HEK293T (cell line): Measurements from ENCODE around the gene SMC1B.
A peak's percentile ranks its signal among the peaks of the same experiment; 100 is the strongest.

Experiments
- CTCF ChIA-PET: fragments of 350-600 bp; formaldehyde crosslinking; extraction: SDS; loops from one replicate; lab custom pipeline; 2021; ENCODE audit warnings: antibody characterized with exemption, inconsistent platforms; lab: Yijun Ruan, JAX
- POLR2A ChIA-PET: fragments of 350-600 bp; formaldehyde crosslinking; extraction: SDS; loops from one replicate; lab custom pipeline; 2020; ENCODE audit warnings: antibody characterized with exemption, inconsistent platforms; lab: Yijun Ruan, JAX
- DNase-seq: peaks from one replicate; pipeline ENCODE4 v3.0.0; 2012; ENCODE audit warnings: mixed read lengths; ENCODE audit errors: extremely low spot score
- ARNT ChIP-seq: fragments of 450-650 bp; IDR thresholded peaks from 2 replicates; pipeline ENCODE4 v1.6.1; 2017; ENCODE audit warnings: mild to moderate bottlenecking
- BHLHE40 ChIP-seq: fragments of 450-650 bp; IDR thresholded peaks from 2 replicates; pipeline ENCODE4 v1.6.1; 2016; ENCODE audit warnings: mild to moderate bottlenecking, moderate library complexity, borderline replicate concordance
- CTBP1 ChIP-seq: fragments of 450-650 bp; IDR thresholded peaks from 2 replicates; pipeline ENCODE4 v1.6.1; 2016; ENCODE audit warnings: borderline replicate concordance
- ELF4 ChIP-seq: fragments of 450-650 bp; IDR thresholded peaks from 2 replicates; pipeline ENCODE4 v1.6.1; 2017; ENCODE audit warnings: antibody characterized with exemption
- FOXA1 ChIP-seq: fragments of 450-650 bp; IDR thresholded peaks from 2 replicates; pipeline ENCODE4 v1.6.1; 2016; ENCODE audit warnings: mild to moderate bottlenecking
- FOXK2 ChIP-seq: fragments of 450-650 bp; IDR thresholded peaks from 2 replicates; pipeline ENCODE4 v1.6.1; 2016; ENCODE audit warnings: mild to moderate bottlenecking
- FOXM1 ChIP-seq: fragments of 450-650 bp; IDR thresholded peaks from 2 replicates; pipeline ENCODE4 v1.6.1; 2017; ENCODE audit warnings: mild to moderate bottlenecking, borderline replicate concordance
- HDGF ChIP-seq: fragments of 450-650 bp; IDR thresholded peaks from 2 replicates; pipeline ENCODE4 v1.6.1; 2017; ENCODE audit warnings: antibody characterized with exemption, borderline replicate concordance
- L3MBTL2 ChIP-seq: fragments of 450-650 bp; conservative IDR thresholded peaks from 2 replicates; pipeline ENCODE4 v1.6.1; 2016; ENCODE audit warnings: mild to moderate bottlenecking
- LEF1 ChIP-seq: fragments of 450-650 bp; IDR thresholded peaks from 2 replicates; pipeline ENCODE4 v1.6.1; 2017; ENCODE audit warnings: mild to moderate bottlenecking, borderline replicate concordance
- NFRKB ChIP-seq: fragments of 450-650 bp; IDR thresholded peaks from 2 replicates; pipeline ENCODE4 v1.6.1; 2016; ENCODE audit warnings: mild to moderate bottlenecking, moderate library complexity
- SP1 ChIP-seq: fragments of 450-650 bp; IDR thresholded peaks from 2 replicates; pipeline ENCODE4 v1.6.1; 2017
- SUZ12 ChIP-seq: fragments of 450-650 bp; IDR thresholded peaks from 2 replicates; pipeline ENCODE4 v1.6.1; 2016; ENCODE audit warnings: mild to moderate bottlenecking
- TARDBP ChIP-seq: fragments of 450-650 bp; IDR thresholded peaks from 2 replicates; pipeline ENCODE4 v1.6.1; 2016
- ZNF384 ChIP-seq: fragments of 450-650 bp; IDR thresholded peaks from 2 replicates; pipeline ENCODE4 v1.6.1; 2016
- TF ChIP-seq, protein P1 (sequence below): fragments of 450-650 bp; IDR thresholded peaks from 2 replicates; pipeline ENCODE4 v1.6.1; 2016

SMC1B gene

DNA sequence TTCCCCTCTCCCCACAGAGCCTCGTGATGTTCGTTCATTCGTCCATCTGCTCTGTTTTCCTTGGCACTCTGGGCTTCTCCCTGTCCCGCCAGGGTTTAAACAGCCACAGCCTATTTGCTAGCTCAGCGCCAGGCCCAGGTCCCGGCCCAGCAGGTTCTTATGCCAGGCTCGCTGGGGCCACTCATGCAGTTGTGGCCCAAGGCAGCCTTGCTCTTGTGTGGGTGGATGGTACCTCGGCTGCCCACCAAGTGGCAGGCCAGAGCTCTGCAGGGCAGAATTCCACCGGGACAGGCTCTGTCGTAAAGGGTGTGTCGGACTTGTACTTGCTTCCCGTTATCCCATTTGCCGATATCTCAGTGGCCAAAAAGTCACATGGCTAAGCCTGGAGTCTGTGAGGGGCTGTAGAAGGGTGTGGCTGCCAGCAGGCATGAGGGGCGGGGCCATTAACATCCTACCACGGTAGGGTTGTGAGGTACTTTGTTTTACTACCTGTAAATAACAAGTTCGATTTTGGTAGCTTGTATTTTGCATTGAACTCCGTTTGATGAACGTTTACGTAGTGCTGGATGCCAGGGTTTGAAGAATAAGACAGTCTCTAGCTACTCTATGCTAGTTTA, 95.7 kb downstream of the SMC1B start:
- ChIA-PET POLR2A (no interaction called here), CTCF (no interaction called here)
- DNase-seq = peak; percentile 48
- TF ChIP-seq FOXA1 (no peak), TARDBP (no peak), ZNF384 (no peak), LEF1 (no peak), ELF4 (no peak), BHLHE40 (no peak)

DNA sequence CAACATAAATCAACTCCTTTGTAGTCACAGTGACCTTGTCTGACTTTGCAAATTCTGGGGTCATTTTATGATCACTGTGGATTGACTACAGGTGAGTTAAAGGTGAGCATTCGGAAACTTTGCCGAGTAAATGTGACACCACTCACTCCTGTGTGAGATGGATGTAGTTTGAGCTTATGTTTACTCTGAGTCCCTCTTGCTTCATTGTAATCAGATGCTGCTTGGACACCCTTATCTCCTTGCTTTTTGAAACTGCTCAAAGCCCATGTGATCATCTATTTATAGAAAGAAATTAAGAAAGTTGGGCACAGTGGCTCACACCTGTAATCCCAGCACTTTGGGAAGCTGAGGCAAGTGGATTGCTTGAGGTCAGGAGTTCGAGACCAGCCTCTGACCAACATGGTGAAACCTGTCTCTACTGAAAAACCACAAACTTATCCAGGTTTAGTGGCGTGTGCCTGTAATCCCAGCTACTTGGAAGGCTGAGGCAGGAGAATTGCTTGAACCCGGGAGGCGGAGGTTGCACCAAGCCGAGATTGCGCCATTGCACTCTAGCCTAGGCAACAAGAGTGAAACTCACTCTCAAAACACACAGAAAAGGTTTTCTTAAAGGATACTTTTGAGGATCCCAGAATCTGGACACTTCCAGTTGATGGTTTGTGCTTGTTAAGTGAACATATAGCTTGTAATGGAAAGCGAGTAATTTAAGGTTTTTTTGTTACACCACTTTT, 96.4 kb downstream of the SMC1B start:
- ChIA-PET CTCF (no interaction called here), POLR2A (no interaction called here)
- TF ChIP-seq, protein P1, sequence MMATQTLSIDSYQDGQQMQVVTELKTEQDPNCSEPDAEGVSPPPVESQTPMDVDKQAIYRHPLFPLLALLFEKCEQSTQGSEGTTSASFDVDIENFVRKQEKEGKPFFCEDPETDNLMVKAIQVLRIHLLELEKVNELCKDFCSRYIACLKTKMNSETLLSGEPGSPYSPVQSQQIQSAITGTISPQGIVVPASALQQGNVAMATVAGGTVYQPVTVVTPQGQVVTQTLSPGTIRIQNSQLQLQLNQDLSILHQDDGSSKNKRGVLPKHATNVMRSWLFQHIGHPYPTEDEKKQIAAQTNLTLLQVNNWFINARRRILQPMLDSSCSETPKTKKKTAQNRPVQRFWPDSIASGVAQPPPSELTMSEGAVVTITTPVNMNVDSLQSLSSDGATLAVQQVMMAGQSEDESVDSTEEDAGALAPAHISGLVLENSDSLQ = peak; percentile 24; the same call in 1 of the 2 replicates
- no peak for TF ChIP-seq ELF4
- no peak for DNase-seq

DNA sequence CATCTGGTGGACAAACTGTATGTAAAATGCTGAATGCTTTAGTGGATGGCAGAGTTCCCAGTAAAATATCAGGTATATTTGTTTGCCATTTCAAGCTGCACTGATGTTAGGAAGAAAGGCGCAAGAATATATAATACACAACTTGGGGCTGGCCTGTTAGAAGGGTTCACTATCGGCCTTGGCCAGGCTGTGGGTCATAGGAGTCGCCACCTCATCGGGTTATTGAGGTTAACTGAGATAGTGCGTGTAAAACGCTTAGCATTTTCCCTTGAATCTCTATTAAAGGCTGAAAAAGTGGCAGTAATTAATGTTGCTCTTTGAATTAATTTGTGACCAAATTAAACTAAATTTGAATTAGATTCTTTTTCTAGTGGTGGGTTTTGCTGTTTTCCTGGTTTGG, 98.6 kb downstream of the SMC1B start:
- no peak for TF ChIP-seq ZNF384
- no peak for TF ChIP-seq NFRKB
- no peak for TF ChIP-seq BHLHE40
- DNase-seq = no peak
- ChIA-PET CTCF (no interaction called here), POLR2A (no interaction called here)

DNA sequence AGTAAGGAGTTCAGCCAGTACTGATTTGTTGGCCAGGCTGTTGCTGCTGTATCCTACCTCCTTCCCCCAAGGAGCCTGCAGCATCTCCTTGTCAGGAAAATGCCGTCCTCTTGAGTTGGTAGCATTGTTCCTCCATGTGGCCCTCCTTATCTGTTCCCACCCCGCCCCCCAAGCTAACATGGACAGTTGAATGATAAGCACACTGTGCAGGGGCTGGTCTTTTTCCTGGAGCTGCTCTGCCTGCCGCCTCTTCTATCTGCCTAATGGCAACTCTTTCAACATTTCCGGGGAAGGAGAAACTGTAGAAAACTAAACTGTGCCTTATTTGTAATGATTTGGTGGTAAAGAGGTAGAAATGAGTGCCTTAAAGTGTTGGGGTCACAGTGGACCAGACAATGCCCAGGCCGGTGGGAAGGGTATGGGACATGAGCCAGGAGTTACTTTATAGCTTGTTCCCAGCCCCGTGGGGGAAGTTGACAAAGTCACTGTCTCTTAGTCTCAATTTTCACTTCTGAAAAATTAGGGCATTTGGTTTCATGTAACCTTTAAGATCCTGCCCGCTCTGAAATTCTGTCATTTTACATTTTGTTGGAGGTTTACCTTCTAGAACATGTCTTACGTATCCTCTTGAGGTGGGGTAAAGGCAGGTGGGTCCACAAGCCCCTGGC, 99.2 kb downstream of the SMC1B start:
- TF ChIP-seq NFRKB = no peak
- no peak for TF ChIP-seq BHLHE40
- TF ChIP-seq FOXA1 = no peak
- no peak for TF ChIP-seq FOXM1
- no peak for TF ChIP-seq TARDBP
- TF ChIP-seq SP1 = no peak
- no peak for TF ChIP-seq CTBP1
- DNase-seq = no peak
- POLR2A ChIA-PET = no interaction called here
- CTCF ChIA-PET = no interaction called here

DNA sequence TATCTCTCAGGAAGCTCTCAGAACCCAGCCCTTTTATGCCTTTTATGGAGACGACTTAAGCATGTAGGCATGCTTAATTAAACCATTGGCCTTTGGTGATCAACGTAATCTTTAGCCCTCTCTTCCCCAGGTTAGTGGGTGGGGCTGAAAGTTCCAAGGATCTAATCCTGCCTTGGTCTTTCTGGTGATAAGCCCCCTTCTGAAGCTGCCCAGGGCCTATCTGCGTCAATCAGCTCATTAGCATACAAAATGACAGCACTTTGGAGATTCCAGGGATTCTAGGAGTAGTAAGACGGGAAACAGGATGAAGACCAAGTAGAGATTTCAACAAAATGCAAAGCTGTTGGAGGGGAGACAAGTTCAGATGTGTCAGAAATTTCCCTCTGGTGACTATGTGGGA, 100.5 kb downstream of the SMC1B start:
- TF ChIP-seq BHLHE40 (no peak), LEF1 (no peak), FOXK2 (no peak), SP1 (no peak), HDGF (no peak)
- POLR2A ChIA-PET = no interaction called here
- DNase-seq = no peak
- CTCF ChIA-PET = no interaction called here

DNA sequence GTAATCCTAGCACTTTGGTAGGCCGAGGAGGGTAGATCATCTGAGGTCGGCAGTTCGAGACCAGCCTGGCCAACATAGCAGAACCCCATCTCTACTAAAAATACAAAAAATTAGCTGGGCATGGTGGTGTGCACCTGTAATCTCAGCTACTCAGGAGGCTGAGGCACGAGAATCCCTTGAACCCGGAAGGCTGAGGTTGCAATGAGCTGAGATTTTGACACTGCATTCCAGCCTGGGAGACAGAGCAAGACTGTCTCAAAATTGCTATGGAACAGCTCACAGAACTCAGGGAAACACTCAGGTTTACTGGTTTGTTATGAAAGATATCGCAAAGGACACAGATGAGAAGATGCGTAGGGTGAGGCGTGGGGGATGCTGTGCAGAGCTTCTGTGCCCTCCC, 101.0 kb downstream of the SMC1B start:
- DNase-seq = no peak
- no peak for TF ChIP-seq LEF1
- TF ChIP-seq CTBP1 = no peak
- no peak for TF ChIP-seq ARNT
- TF ChIP-seq BHLHE40 = no peak
- TF ChIP-seq ELF4 = no peak
- no peak for TF ChIP-seq SP1
- TF ChIP-seq TARDBP = no peak
- no peak for TF ChIP-seq NFRKB
- TF ChIP-seq L3MBTL2 = no peak
- TF ChIP-seq SUZ12 = no peak
- TF ChIP-seq ZNF384 = no peak
- TF ChIP-seq HDGF = no peak
- no peak for TF ChIP-seq FOXM1
- TF ChIP-seq, protein P1 = no peak
- TF ChIP-seq FOXA1 = no peak
- TF ChIP-seq FOXK2 = no peak
- ChIA-PET CTCF (no interaction called here), POLR2A (no interaction called here)

DNA sequence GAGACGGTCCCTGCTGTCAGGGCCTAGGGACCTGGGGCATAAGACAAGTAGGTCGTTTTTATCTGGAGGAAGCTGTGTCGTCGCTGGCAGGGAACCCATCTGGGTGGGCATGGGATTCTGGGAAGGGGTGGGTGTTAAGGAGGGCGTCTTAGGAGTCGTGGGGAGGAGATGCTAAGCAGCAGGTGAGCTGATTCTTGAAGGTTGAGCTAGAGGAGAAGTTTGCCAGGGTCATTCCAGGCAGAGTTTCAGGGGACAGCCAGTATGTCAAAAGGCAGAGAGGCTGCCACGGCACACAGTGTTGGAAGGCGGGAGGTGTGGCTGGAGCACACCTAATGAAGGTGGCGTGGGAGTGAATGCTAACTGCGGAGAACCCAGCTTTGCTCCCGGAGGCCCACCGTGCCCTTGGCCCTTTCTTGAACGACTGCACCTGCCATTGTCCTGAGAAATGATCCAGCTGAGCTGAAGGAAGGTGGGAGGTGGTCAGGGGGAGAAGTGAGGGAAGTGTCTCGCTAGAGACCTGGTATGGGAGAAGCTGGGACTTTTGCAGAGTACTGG, 102.3 kb downstream of the SMC1B start:
- TF ChIP-seq, protein P1 = no peak
- TF ChIP-seq FOXM1 (no peak), ZNF384 (no peak), NFRKB (no peak), ELF4 (no peak), BHLHE40 (no peak), FOXA1 (no peak), L3MBTL2 (no peak), LEF1 (no peak), FOXK2 (no peak)
- no peak for DNase-seq
- POLR2A ChIA-PET = interaction anchor here (1.6 kb wide), 1 partner anchor 126 kb away, joined by 3 read pairs; no protein-coding TSS in a partner anchor
- CTCF ChIA-PET = no interaction called here
